GM20000 (cell line): ENCODE results near the gene ABCA13.

Experiments used
- DNase-seq: peaks from one replicate; pipeline ENCODE4 v3.0.0; 2012; ENCODE audit warnings: low spot score
- TF ChIP-seq, protein P1 (sequence below): IDR thresholded peaks from 2 replicates; pipeline ENCODE4 v1.5.1; 2012; ENCODE audit warnings: mild to moderate bottlenecking, control low read depth; ENCODE audit errors: extremely low read depth, missing control alignments

Gene ABCA13

GRCh38 chr7:48261696-48262095, 90.4 kb downstream of the ABCA13 start:
- TF ChIP-seq, protein P1, sequence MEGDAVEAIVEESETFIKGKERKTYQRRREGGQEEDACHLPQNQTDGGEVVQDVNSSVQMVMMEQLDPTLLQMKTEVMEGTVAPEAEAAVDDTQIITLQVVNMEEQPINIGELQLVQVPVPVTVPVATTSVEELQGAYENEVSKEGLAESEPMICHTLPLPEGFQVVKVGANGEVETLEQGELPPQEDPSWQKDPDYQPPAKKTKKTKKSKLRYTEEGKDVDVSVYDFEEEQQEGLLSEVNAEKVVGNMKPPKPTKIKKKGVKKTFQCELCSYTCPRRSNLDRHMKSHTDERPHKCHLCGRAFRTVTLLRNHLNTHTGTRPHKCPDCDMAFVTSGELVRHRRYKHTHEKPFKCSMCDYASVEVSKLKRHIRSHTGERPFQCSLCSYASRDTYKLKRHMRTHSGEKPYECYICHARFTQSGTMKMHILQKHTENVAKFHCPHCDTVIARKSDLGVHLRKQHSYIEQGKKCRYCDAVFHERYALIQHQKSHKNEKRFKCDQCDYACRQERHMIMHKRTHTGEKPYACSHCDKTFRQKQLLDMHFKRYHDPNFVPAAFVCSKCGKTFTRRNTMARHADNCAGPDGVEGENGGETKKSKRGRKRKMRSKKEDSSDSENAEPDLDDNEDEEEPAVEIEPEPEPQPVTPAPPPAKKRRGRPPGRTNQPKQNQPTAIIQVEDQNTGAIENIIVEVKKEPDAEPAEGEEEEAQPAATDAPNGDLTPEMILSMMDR: no peak
- no peak for DNase-seq

GRCh38 chr7:48262606-48263310, 91.5 kb downstream of the ABCA13 start:
- TF ChIP-seq, protein P1: no peak
- DNase-seq: no peak

DNA sequence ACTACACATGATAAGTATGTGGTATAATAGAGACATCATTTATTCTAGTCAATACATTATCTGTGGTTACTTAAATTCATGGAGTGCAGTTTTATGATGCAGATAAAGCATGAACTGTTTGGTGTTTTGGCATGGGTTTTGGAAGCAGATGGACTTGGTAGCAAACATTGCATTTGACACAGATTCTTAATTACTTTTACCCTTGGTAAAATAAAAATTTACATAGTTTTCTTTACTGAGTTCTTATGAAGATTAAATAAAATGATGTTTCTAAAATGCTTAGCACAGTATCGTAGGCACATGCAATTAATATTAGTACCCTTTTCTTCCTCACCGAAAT, 92.0 kb downstream of the ABCA13 start:
- TF ChIP-seq, protein P1: no peak
- no peak for DNase-seq

DNA sequence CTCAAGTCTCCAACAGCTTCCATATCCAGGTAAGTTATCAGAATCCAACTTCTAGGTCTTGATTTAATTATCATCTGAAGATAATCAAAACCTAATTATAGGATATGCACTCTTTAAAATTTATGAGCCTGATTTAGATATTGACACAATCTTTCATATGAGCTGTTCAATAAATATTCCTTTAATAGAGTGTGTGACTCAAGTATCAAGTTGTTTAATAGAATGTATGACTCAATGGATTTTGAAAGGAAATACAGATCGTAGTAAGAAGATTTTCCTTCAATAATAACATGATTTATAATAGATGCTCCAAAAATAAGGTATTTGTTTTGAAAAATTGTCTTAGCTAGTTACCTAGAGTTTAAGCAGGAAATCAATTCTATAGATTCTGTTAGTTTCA, 97.8 kb downstream of the ABCA13 start:
- DNase-seq: no peak
- TF ChIP-seq, protein P1: no peak

DNA sequence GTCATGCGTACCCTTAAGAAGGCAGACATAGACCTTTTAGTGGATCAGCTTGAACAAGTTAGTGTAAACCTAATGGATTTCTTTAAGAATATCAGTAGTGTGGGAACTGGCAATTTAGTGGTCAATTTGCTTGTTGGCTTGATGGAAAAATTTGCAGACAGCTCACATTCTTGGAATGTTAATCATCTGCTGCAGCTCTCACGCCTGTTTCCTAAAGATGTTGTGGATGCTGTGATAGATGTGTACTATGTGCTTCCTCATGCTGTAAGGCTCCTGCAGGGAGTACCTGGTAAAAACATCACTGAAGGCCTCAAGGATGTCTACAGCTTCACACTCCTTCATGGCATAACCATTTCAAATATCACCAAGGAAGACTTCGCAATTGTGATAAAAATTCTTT, 103.4 kb downstream of the ABCA13 start:
- TF ChIP-seq, protein P1: no peak
- no peak for DNase-seq

DNA sequence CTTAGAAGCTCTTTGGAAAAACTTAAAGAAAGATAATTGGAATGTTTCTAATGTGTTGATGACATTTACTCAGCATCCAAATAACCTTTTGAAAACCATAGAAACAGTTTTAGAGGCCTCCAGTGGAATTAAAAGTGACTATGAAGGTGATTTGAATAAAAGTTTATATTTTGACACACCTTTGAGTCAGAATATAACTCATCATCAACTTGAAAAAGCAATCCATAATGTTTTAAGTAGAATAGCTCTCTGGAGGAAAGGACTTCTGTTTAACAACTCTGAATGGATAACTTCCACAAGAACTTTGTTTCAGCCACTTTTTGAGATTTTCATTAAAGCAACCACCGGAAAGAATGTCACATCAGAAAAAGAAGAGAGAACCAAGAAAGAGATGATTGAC, 108.2 kb downstream of the ABCA13 start:
- DNase-seq: no peak
- TF ChIP-seq, protein P1: no peak

DNA sequence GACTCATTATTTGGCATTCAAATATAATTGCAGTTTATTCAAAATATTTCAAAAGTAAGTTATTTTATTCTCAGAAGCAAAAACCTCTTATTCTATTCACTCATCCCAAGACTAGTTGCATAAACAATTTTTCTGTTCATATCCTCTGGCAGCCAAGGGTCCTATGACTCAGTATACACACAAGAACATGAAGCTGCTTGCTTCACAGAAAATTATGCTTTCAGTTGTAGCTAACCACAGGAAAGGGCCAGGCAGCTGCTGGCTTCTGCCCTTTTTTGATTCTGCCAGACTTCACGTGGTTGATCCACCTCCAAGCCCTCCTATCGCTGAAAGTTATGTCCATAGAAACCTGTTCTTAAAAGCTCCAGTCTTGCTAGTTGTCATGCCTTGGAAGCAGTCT, 108.8 kb downstream of the ABCA13 start:
- TF ChIP-seq, protein P1: no peak
- no peak for DNase-seq
